KOPT-K1 (cell line): ENCODE measurements around the gene STARD7.
"Not testable (repeated sequence)": the region's sequence is repeated elsewhere in the genome, so short reads cannot be mapped to it uniquely, and the experiment has no call there.

Experiments
- H3K27ac ChIP-seq: fragments of 200-600 bp; sonication (generic); 2 replicates; pipeline ENCODE4 v1.5.1; 2016; ENCODE audit warnings: antibody characterized with exemption, mild to moderate bottlenecking, low read depth, low read length; ENCODE audit not compliant: poor library complexity, severe bottlenecking
- H3K36me3 ChIP-seq: fragments of 200-600 bp; sonication (generic); 2 replicates; pipeline ENCODE4 v1.5.1; 2017; ENCODE audit warnings: antibody characterized with exemption, mild to moderate bottlenecking, low read length, moderate library complexity; ENCODE audit not compliant: insufficient read depth
- H3K9me3 ChIP-seq: fragments of 200-600 bp; sonication (generic); 2 replicates; pipeline ENCODE4 v1.5.1; 2017; ENCODE audit warnings: antibody characterized with exemption, low read length, mild to moderate bottlenecking; ENCODE audit not compliant: insufficient read depth, poor library complexity, severe bottlenecking

The STARD7 gene

GRCh38 chr2:96208143-96209010, at the start of gene STARD7:
TSS of gene STARD7 (minus strand) at chr2:96208827. CDS start at chr2:96208434, 393 bp downstream.
- H3K9me3 ChIP-seq: no peaks in the 10 kb centered on the region
- peak within 1 kb of the TSS; percentile 95 for H3K27ac ChIP-seq
- peaks cover 23% of the 10 kb centered on the region for H3K36me3 ChIP-seq

- H3K36me3 ChIP-seq: peaks cover 85% of the 10 kb centered on the region
- H3K9me3 ChIP-seq, H3K27ac ChIP-seq: not testable (repeated sequence)
Observed at GRCh38 chr2:96257744-96258143, 49.1 kb upstream of the STARD7 start.

GRCh38 chr2:96256611-96257113, 48.0 kb upstream of the STARD7 start:
- H3K27ac ChIP-seq: peak overlapping the region; percentile 41
- no peaks in the 10 kb centered on the region for H3K9me3 ChIP-seq
- H3K36me3 ChIP-seq: peaks cover 85% of the 10 kb centered on the region

- no peaks in the 10 kb centered on the region for H3K9me3 ChIP-seq
- no peak overlapping the region for H3K27ac ChIP-seq
- peaks cover 82% of the 10 kb centered on the region for H3K36me3 ChIP-seq
Observed at GRCh38 chr2:96254571-96254970, 45.9 kb upstream of the STARD7 start.

GRCh38 chr2:96253006-96253405, 44.4 kb upstream of the STARD7 start:
- peaks cover 68% of the 10 kb centered on the region for H3K36me3 ChIP-seq
- no peaks in the 10 kb centered on the region for H3K9me3 ChIP-seq
- H3K27ac ChIP-seq: no peak overlapping the region

- peaks cover 65% of the 10 kb centered on the region for H3K36me3 ChIP-seq
- no peak overlapping the region for H3K27ac ChIP-seq
- H3K9me3 ChIP-seq: no peaks in the 10 kb centered on the region
Observed at GRCh38 chr2:96252526-96252925, 43.9 kb upstream of the STARD7 start.

GRCh38 chr2:96251721-96252292, 43.2 kb upstream of the STARD7 start:
- peaks cover 65% of the 10 kb centered on the region for H3K36me3 ChIP-seq
- H3K9me3 ChIP-seq: no peaks in the 10 kb centered on the region
- no peak overlapping the region for H3K27ac ChIP-seq

GRCh38 chr2:96250188-96250587, 41.6 kb upstream of the STARD7 start:
- Histone ChIP-seq H3K27ac (no peak overlapping the region), H3K36me3 (peaks cover 55% of the 10 kb centered on the region), H3K9me3 (no peaks in the 10 kb centered on the region)

GRCh38 chr2:96249654-96250053, 41.0 kb upstream of the STARD7 start:
- peaks cover 50% of the 10 kb centered on the region for H3K36me3 ChIP-seq
- no peak overlapping the region for H3K27ac ChIP-seq
- H3K9me3 ChIP-seq: no peaks in the 10 kb centered on the region

- no peak overlapping the region for H3K27ac ChIP-seq
- peaks cover 40% of the 10 kb centered on the region for H3K36me3 ChIP-seq
- H3K9me3 ChIP-seq: no peaks in the 10 kb centered on the region
Observed at GRCh38 chr2:96248624-96249023, 40.0 kb upstream of the STARD7 start.

- peaks cover 33% of the 10 kb centered on the region for H3K36me3 ChIP-seq
- H3K27ac ChIP-seq: no peak overlapping the region
- no peaks in the 10 kb centered on the region for H3K9me3 ChIP-seq
Observed at GRCh38 chr2:96247896-96248295, 39.3 kb upstream of the STARD7 start.

GRCh38 chr2:96247009-96247408, 38.4 kb upstream of the STARD7 start:
- H3K36me3 ChIP-seq: peaks cover 24% of the 10 kb centered on the region
- no peaks in the 10 kb centered on the region for H3K9me3 ChIP-seq
- H3K27ac ChIP-seq: no peak overlapping the region

GRCh38 chr2:96245609-96246390, 37.2 kb upstream of the STARD7 start:
- H3K9me3 ChIP-seq: no peaks in the 10 kb centered on the region
- H3K36me3 ChIP-seq: peaks cover 12% of the 10 kb centered on the region; the same call in 1 of the 2 replicates
- no peak overlapping the region for H3K27ac ChIP-seq

GRCh38 chr2:96243843-96244242, 35.2 kb upstream of the STARD7 start:
- Histone ChIP-seq H3K36me3 (no peaks in the 10 kb centered on the region), H3K27ac (no peak overlapping the region), H3K9me3 (no peaks in the 10 kb centered on the region)
